ENCODE measurements around the gene GLYATL3. TPM values are rescaled to one million over a fixed set of nuclear protein-coding genes. Genes with fewer than 3 reads are reported as not detected.
A peak's percentile ranks its signal among the peaks of the same experiment; 100 is the strongest.
"Not testable (repeated sequence)": the region's sequence is repeated elsewhere in the genome, so short reads cannot be mapped to it uniquely, and the experiment has no call there.

GLYATL3 gene
- not detected in 2 replicates for total RNA-seq (2014; rRNA removed; shearing (Covaris generic))
- not detected in 2 replicates for polyA plus RNA-seq (2014; cell fraction: nucleus; rRNA removed)

DNA sequence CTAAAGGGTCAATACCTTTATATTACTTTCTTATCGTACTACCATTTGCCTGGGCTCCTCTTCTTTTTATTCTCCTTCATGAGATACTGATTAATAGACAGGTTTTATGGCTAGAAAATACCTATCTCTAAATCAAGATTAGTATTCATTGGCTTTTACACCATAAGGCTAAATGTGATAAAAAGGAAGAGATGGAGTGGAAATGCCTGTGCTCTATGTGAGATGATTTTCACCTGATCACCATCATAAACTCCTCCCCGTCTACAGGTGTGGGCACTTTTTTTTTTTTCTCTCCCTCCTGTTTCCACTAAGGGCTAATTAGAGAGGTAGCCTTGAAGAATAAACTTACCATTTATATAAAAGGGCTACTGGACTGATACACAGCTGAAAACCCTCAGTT, at the start of gene GLYATL3:
TSS of gene GLYATL3 (plus strand) at position 301 of the 400 bp plus-strand sequence. CDS start 12,068 bp downstream, outside the sequence.
- no peak for DNase-seq (ENCODE audit: extremely low read depth, low read depth)

DNA sequence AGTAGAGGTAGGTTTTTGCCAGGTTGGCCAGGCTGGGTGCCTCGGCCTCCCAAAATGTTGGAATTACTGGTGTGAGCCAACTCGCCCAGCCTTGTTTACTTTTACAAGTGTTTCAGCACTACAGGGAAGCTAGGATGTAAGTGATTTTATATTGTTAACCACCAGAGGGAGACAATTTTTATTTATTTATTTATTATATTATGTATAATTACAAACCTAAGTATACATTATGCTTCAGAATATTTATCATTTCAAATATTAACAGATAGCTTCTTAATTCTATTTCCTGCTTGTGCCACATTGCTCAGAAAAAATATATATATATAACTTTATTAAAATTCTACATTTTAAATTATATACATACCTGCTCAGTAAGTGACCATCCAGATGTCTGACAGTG, 46.5 kb upstream of the GLYATL3 start:
- DNase-seq (ENCODE audit: extremely low read depth, low read depth), result peak; percentile 1

DNA sequence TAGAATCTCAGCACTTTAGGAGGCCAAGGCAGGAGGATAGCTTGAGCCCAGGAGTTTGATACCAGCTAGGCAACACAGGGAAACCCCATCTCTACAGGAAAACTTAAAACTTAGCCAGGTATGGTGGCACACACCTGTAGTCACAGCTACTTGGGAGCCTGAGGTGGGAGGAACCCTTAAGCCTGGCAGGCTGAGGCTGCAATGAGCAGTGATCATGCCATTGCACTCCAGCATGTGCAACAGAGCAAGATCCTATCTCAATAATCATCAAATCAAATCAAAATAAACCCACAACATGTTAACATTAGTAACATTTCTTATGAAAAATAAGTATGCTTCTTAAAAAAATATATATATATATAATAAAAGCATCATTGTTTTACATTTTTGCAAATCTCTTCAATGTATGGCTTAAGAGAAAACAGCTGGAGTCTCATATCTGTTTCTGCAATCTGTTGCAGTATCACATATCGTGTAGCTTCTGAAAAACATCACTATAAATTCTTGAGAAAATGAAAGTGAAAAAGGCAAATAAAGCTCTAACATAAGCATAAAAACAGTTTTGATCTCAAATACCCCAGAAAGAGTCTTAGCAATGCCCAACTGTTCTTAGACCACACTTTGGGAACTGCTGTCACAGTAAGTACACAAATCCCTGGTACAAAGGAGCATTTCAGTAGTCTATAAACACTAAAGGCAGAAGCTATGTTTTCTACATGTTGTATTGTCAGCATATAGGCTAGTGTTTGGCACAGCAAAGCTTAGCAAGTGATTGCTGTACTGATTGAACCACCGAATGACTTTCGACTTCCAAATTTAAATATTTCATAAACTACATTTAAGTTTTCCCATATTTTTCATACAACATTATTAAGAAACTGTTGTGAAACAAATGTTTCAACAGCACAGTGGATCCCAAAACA, 44.7 kb upstream of the GLYATL3 start:
- no peak for DNase-seq (ENCODE audit: extremely low read depth, low read depth)

DNA sequence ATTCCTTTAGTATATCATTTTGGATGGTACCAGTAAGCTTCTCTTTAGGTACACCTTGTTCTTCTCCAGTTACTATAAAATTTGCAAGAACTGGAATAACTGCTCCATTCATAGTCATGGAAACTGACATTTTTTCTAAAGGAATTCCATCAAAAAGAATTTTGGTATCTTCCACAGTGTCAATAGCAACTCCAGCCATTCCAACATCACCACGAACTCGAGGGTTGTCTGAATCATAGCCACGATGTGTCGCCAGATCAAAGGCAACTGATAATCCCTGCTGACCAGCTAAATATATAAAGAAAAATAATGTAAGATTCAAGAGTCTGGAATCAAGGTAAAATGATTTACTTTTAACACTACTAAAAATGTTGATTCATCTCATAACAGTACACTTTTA, 42.0 kb upstream of the GLYATL3 start:
- no peak for DNase-seq (ENCODE audit: extremely low read depth, low read depth)

DNA sequence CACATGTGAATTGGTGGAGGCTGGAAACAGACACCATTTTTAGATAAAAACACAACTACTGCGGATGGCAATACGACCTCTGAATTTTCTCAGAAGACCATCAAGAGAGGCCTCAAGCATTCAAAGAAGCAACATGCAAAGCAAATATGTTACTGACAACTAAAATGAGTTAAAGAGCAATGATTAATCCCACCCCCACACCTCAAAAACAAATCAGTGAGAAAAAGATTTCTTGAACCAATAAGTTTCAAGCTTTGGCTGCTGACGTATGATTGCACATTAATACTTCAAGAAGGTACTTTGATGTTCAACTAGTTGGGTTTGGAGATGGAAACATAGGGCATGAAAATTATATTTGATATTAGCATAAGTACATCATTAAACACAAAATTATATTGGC, 37.7 kb upstream of the GLYATL3 start:
- no peak for DNase-seq (ENCODE audit: extremely low read depth, low read depth)

DNA sequence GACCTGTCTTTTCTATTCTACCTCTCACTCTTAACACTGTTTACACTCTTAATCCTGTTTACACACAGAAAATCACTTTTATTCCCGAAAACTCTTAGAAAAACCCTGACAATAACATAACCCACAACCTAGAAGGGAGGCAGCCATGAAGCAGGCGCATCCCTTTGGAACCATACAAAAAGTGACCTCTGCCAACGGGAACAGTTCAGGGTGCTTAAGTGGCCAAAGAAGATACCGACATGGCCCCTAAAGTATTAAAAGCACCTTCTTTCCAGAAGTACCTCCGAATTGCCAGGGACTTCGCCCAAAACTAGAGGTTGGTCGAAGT, 37.2 kb upstream of the GLYATL3 start:
- DNase-seq (ENCODE audit: extremely low read depth, low read depth), result no peak

DNA sequence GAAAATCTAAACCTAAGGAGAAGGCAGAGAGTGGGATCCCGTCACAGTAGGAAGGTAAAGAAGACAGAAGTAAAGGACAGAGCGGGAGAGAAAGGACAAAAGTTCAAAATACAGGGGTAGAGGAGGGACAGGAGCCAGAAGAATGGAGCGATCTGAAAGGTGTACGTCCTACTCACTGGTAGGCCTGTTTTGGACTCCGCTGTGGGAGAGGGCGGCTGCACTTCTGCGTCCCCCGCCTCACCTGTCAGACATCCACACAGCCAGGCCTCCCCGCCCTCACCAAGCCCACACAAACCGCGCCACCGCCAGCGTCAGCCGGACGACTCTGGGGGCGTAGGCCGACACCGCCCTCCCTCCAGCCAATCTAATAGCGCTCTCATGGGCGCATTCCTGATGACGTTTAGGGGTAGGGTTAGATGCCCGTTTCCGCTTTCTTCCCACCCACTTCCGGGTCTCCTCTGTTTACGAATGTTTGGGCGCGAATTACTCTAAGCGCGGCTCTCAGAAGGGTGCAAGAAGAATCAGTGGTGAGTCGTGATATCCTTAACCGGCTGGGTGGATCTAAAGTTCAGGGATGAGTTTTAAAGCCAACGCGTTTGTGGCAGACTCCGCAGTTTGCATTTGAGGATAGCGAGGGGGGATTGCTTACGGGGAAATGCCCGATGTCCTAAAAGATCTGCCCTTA, 36.7 kb upstream of the GLYATL3 start, which contains the start of the genes CENPQ and MMUT:
TSS of gene CENPQ (plus strand) at position 444 of the 685 bp plus-strand sequence. CDS start 6,807 bp downstream, outside the sequence.
TSS of gene MMUT (minus strand) at position 327 of the 685 bp plus-strand sequence. CDS start 3,787 bp downstream, outside the sequence.
- DNase-seq (ENCODE audit: extremely low read depth, low read depth), result peak; percentile 88

DNA sequence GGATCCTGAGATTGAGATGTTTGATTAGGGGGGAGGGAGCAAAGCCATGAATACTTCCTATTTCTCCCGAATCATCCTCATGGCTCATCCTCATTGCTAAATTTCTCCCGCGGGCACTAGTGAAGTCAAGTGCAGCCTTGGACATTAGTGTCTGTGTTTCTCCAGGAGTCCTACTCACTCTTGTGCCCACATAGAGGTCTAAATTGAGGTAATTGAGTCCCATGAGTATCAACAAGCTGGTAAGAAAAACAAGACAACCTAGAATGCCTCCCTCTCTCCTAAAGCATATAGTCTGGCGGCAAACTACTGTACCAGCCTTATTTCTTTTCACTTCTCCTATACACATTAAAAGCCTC, 36.1 kb upstream of the GLYATL3 start:
- no peak for DNase-seq (ENCODE audit: extremely low read depth, low read depth)

DNA sequence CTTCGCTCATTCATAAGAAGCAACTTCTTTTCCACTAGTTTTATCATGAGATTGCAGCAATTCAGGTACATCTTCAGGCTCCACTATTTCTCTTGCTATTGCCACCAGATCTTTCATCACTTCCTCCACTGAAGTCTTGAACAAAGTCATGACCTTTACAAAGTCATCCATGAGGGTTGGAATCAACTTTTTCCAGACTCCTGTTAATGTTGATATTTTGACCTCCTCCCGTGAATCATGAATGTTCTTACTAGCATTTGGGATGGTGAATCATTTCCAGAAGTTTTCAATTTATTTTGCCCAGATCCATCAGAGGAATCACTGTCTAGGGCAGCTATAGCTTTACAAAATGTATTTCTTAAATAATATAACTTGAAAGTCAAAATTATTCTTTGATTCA, 35.0 kb upstream of the GLYATL3 start:
- no peak for DNase-seq (ENCODE audit: extremely low read depth, low read depth)

DNA sequence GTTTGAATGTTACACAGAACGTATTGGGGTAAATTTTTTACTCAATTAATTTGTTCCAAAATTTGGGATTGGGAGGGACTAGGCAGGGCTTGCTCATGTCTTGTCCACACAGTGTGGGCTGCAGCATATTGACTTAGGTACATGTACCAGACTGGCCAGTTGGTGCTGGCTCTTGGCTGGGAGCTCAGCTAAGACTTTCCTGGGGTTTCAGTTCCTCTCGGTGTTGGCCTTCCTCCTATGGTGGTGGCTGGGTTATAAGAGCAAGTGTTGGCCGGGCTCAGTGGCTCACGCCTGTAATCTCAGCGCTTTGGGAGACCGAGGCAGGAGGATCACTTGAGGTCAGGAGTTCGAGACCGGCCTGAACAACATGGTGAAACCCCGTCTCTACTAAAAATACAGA, 31.7 kb upstream of the GLYATL3 start:
- no peak for DNase-seq (ENCODE audit: extremely low read depth, low read depth)

DNA sequence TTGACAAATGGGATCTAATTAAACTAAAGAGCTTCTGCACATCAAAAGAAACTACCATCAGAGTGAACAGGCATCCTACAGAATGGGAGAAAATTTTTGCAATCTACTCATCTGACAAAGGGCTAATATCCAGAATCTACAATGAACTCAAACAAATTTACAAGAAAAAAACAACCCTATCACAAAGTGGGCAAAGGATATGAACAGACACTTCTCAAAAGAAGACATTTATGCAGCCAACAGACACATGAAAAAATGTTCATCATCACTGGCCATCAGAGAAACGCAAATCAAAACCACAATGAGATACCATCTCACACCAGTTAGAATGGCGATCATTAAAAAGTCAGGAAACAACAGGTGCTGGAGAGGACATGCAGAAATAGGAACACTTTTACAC, 23.2 kb upstream of the GLYATL3 start:
- not testable (repeated sequence) for DNase-seq (ENCODE audit: extremely low read depth, low read depth)

DNA sequence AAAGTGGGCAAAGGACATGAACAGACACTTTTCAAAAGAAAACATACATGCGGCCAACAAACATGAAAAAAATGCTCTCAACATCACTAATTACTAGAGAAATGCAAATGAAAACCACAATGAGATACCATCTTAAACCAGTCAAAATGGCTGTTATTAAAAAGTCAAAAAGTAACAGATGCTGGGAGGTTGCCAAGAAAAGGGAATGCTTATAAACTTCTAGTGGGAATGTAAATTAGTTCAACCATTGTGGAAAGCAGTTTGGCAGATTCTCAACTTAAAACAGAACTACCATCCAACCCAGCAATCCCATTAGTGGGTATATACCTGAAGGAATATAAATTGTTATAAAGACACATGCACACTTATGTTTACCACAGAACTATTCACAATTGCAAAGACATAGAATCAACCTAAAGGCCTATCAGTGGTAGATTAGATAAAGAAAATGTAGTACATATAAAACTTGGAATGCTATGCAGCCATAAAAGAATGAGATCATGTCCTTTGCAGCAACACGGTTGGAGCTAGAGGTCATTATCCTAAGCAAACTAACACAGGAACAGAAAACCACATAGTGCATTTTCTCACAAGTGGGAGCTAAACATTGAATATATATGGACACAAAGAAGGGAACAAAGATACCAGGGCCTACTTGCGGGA, 20.3 kb upstream of the GLYATL3 start:
- no peak for DNase-seq (ENCODE audit: extremely low read depth, low read depth)

DNA sequence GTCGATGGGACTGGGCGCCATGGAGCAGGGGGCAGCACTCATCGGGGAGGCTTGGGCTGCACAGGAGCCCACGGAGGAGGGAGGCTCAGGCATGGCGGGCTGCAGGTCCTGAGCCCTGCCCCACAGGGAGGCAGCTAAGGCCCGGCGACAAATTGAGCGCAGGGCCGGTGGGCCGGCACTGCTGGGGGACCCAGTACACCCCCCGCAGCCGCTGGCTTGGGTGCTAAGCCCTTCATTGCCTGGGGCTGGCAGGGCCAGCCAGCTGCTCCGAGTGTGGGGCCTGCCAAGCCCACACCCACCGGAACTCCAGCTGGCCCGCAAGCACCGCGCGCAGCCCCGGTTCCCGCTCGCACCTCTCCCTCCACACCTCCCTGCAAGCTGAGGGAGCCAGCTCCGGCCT, 17.9 kb upstream of the GLYATL3 start:
- DNase-seq (ENCODE audit: extremely low read depth, low read depth), result not testable (repeated sequence)

DNA sequence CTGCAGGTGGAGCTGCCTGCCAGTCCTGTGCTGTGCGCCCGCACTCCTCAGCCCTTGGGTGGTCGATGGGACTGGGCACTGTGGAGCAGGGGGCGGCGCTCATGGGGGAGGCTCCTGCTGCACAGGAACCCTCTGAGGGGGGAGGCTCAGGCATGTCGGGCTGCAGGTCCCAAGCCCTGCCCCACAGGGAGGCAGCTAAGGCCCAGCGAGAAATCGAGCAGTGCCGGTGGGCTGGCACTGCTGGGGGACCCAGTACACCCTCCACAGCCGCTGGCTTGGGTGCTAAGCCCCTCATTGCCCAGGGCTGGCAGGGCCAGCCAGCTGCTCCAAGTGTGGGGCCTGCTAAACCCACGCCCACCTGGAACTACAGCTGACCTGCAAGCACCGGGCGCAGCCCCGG, 16.3 kb upstream of the GLYATL3 start:
- DNase-seq (ENCODE audit: extremely low read depth, low read depth), result not testable (repeated sequence)

DNA sequence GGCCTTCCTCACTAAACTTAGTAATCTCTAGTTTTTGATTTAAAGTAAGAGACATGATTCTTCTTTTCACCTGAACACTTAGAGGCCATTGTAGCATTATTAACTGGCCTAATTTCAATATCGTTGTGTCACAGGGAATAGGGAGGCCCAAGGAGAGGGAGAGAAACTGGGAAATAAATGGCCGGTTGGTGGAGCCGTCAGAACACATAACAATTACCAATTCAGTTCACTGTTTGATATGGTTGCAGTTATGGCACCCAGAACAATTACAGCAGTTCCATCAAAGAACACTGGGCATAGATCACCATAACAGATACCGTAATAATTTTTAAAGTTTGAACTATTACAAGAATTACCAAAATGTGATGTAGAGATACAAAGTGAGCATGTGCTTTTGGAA, 9.1 kb upstream of the GLYATL3 start:
- DNase-seq (ENCODE audit: extremely low read depth, low read depth), result no peak

DNA sequence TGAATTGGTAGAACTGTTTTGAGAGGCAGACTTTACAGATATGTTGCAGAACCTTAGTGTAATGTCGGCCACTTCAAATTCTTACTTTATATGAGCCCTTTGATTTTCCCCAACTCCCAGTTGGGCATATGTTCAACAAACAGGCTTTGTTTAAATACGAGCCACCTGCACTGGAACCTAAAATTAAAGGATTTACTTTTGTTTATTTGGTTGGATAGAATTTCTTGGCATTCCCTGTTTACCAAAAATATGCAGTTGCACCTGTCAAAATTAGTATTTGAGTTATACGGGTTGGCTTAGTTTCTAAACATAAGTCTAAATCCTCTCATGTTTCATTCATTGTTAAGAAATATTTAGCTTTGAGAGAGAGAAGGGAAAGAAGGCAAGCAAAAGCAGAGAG, 2.4 kb upstream of the GLYATL3 start:
- DNase-seq (ENCODE audit: extremely low read depth, low read depth), result no peak

DNA sequence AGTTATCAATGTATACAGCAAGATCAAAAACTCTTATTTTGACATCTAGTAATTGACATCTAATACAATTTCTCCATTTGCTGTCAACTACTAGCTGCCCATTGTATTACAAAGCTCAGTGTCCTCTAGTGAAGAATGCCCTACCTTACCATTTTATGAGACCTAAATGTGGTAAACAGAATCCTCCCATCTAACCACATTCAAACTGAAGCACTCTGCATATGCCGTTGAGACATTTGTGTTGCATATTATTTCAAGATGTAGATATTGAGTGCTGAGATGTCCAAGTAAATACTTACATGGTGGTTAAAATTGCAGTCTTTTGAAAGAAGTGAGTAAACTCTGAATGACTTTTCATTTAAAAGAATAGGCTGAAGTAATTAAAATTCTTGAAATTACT, 597 bp upstream of the GLYATL3 start:
- DNase-seq (ENCODE audit: extremely low read depth, low read depth), result no peak

DNA sequence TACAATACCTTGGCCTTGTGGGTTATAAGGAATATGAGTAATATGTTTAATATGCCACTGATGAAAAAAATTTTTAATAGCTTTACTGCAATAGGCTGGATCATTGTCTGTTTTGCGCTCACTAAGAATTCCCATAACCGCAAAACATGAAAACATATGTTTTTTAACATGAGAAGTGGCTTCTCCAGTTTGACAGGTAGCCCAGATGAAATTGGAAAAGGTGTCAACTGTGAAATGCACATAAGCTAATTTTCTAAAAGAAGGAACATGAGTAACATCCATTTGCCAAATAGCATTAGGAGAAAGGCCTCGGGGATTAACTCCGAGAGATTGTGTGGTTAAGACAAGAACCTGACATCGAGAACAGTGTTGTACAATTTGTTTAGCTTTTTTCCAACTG, 4.9 kb downstream of the GLYATL3 start:
- DNase-seq (ENCODE audit: extremely low read depth, low read depth), result no peak

DNA sequence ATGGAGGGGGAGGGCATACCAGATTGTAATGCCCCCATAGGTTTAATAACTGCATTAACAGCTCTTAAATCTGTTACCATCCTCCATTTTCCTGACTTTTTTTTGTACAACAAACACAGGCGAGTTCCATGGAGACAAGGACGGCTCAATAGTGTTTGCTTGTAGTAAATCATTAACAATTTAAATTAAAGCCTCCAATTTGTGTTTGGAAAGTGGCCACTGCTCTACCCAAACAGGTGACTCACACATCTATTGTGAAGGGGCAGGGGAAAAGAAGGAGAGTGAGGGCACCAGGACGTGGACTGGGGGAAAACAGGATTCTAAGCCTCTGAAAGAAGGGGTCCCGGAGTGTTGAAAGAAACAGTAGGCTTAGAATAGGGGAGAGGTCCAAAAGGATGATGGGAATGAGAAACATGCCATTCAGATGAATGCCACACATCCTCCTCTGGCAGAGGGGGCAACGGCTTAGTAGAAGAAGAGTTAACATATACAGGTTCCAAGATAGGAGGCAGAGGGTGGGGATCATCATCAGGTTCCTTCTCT, 6.9 kb downstream of the GLYATL3 start:
- no peak for DNase-seq (ENCODE audit: extremely low read depth, low read depth)

DNA sequence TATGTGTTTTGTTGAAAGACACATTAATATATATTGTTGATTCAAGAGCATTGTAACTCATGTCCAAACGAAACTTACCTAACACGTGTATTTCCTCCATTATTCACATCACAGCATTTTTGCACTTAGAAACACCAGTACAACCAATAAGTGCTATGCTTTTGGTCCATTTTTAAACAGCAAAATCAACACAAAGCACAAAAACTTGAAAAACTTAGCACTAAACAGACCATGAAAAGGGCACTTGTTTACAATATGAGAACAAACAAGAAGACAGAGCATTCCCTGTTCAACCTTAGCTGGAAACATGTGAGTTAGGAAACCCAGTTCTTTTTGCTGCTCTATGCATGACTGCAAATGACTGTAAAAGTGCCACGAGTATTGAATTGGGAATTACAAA, 9.6 kb downstream of the GLYATL3 start:
- DNase-seq (ENCODE audit: extremely low read depth, low read depth), result no peak

All from NCI-H460 (cell line).